ENCODE measurements around the gene PCLO. TPM values are rescaled to one million over a fixed set of nuclear protein-coding genes. Genes with fewer than 3 reads are reported as not detected.

The PCLO gene
- total and polyA plus RNA-seq, 2 of the 4 experiments (the other 2 are of a cell fraction), result under 0.01 to 0.05 TPM

GRCh38 chr7:82945056-82945455 lies 217.6 kb downstream of the PCLO start:
- in situ Hi-C loops (cut with MboI; ENCODE audit: low sequenced_read_pairs), result no loop called here
- intact Hi-C loops (cut with micrococcal nuclease), result no loop called here
- Histone ChIP-seq H2AK9ac (replicated peaks; ENCODE audit: low read depth, low read length, poor library complexity) (no peak overlapping the region), H3K79me1 (ENCODE audit: low read depth in 1 of 2, low read length in 2 of 2) (no peaks in the 10 kb centered on the region), H3K4ac (ENCODE audit: low read depth, low read length) (no peak overlapping the region), H3K56ac (ENCODE audit: extremely low read depth, insufficient read depth, low read length) (no peak overlapping the region), H3K36me3 (ENCODE audit: control insufficient read depth, insufficient read depth, low read length) (no peaks in the 10 kb centered on the region), H3K9ac (ENCODE audit: low read depth, low read length) (no peak overlapping the region), H2BK15ac (ENCODE audit: low read depth, low read length) (no peak overlapping the region), H2BK120ac (ENCODE audit: low read depth, low read length) (no peak overlapping the region), H4K8ac (ENCODE audit: low read depth in 2 of 2, low read length in 2 of 2) (no peak overlapping the region), H3K23ac (ENCODE audit: low read depth, low read length) (no peak overlapping the region), H2AK5ac (ENCODE audit: low read depth, low read length) (no peak overlapping the region), H3K9me1 (ENCODE audit: insufficient read depth, low read length) (no peaks in the 10 kb centered on the region), H3K4me3 (ENCODE audit: insufficient read depth, low read depth, low read length) (no peak overlapping the region), H4K91ac (ENCODE audit: insufficient read depth, low read depth, low read length) (no peak overlapping the region), H3K4me2 (ENCODE audit: low read depth, low read length) (no peak overlapping the region), H4K5ac (ENCODE audit: low read depth, low read length) (no peak overlapping the region), H2BK5ac (ENCODE audit: low read depth, low read length, poor library complexity, severe bottlenecking) (no peak overlapping the region), H2BK20ac (ENCODE audit: low read depth, low read length) (no peak overlapping the region), H3K18ac (ENCODE audit: low read depth, low read length) (no peak overlapping the region), H3K4me1 (ENCODE audit: control insufficient read depth, insufficient read depth, low read length) (no peaks in the 10 kb centered on the region), H2AFZ (replicated peaks; ENCODE audit: low read length, poor library complexity) (no peak overlapping the region), H3K27me3 (ENCODE audit: control insufficient read depth, insufficient read depth, low read length) (no peaks in the 10 kb centered on the region), H3K27ac (ENCODE audit: insufficient read depth, low read length) (no peak overlapping the region), H4K20me1 (ENCODE audit: insufficient read depth, low read length) (no peaks in the 10 kb centered on the region), H3K14ac (replicated peaks; ENCODE audit: low read depth, low read length) (no peak overlapping the region), H3K9me3 (ENCODE audit: control insufficient read depth, insufficient read depth, low read length) (no peaks in the 10 kb centered on the region)
- dilution Hi-C loops (cut with HindIII; ENCODE audit: low sequenced_read_pairs, unreplicated experiment), result no loop called here
- ChIA-PET CTCF (no interaction called here), POLR2A (ENCODE audit: unreplicated experiment) (no interaction called here)
- WGBS, 2 experiments (ENCODE audit: extremely low coverage in 2 of 2, insufficient read length in 1 of 2), result no CpG with 5 or more reads among the region's 4 CpGs
- ATAC-seq (ENCODE audit: low read depth), result no peak
- no peak for DNase-seq
- BruUV-seq (replicated peaks), result no TSS peak
- no peak for TF ChIP-seq SMC3 (IDR thresholded peaks at IDR 0.05; ENCODE audit: low read depth, low read length)
- no peak for TF ChIP-seq CTCF (conservative IDR thresholded peaks at IDR 0.05; ENCODE audit: low read depth, low read length)
- TF ChIP-seq MAZ (IDR thresholded peaks at IDR 0.05; ENCODE audit: borderline replicate concordance, low read depth, low read length), result no peak
- TF ChIP-seq MXI1 (IDR thresholded peaks at IDR 0.05; ENCODE audit: borderline replicate concordance, low read depth, low read length), result no peak
- no peak for TF ChIP-seq FOS (IDR thresholded peaks at IDR 0.05; ENCODE audit: low read depth, low read length)
- TF ChIP-seq POLR2A (IDR thresholded peaks at IDR 0.05; ENCODE audit: low read depth, low read length), result no peak
- no peak for TF ChIP-seq USF2 (IDR thresholded peaks at IDR 0.05; ENCODE audit: low read depth, low read length)
- TF ChIP-seq RCOR1 (IDR thresholded peaks at IDR 0.05; ENCODE audit: insufficient replicate concordance, low read length), result no peak
- no peak for TF ChIP-seq MAFK (IDR thresholded peaks at IDR 0.05; ENCODE audit: low read depth, low read length)
- TF ChIP-seq RAD21 (IDR thresholded peaks at IDR 0.05; ENCODE audit: low read length), result no peak
- no peak for TF ChIP-seq NFE2L2 (IDR thresholded peaks at IDR 0.05; ENCODE audit: low read depth, low read length)
- no peak for TF ChIP-seq BHLHE40 (IDR thresholded peaks at IDR 0.05; ENCODE audit: low read depth, low read length)
